Adrenal gland (tissue), 5 donors: Measurements from ENCODE around the gene DSCAML1.

ENCODE experiments used
- CTCF ChIP-seq, 6 experiments: fragments of 450-650 bp in 4 of 6; fragments of 200-600 bp in 2 of 6; sonication (generic) in 1 of 6; IDR thresholded peaks; 1 replicate in 5 of 6; 2 replicates in 1 of 6; pipeline versions ENCODE4 v1.5.1 to v1.8.0; 2016 to 2021; ENCODE audit warnings: antibody characterized with exemption in 6 of 6, mild to moderate bottlenecking in 2 of 6, moderate library complexity in 1 of 6
- POLR2A ChIP-seq, 2 donors: fragments of 450-650 bp; IDR thresholded peaks; one replicate each; pipeline ENCODE4 v1.6.1; 2017; ENCODE audit warnings: antibody characterized with exemption in 2 of 2, mild to moderate bottlenecking in 2 of 2, moderate library complexity in 1 of 2
- donor health status: DM: no; HTN: no; CAD: no.

- TF ChIP-seq CTCF (IDR thresholded peaks at IDR 0.05) (no peak), POLR2A (IDR thresholded peaks at IDR 0.05) (no peak)
These were observed 258.5 kb downstream of the DSCAML1 start for GRCh38 chr11:117538263-117539135.
